ENCODE data around the gene TTLL11. TPM values are rescaled to one million over a fixed set of nuclear protein-coding genes. Genes with fewer than 3 reads are reported as not detected.

TTLL11 gene
- total and polyA plus RNA-seq, 2 of the 8 experiments (the other 6 are each of a cell fraction or from before 2014, with no cell fraction given) = 0.56 to 0.80 TPM

- Histone ChIP-seq H4K8ac (ENCODE audit: extremely low read depth, insufficient read depth, low read length) (no peak overlapping the region), H3K18ac (ENCODE audit: extremely low read depth, low read length) (no peak overlapping the region), H2BK20ac (ENCODE audit: low read length) (no peak overlapping the region), H3K27ac (ENCODE audit: low read depth, low read length) (no peak overlapping the region), H2AK5ac (ENCODE audit: low read depth, low read length) (no peak overlapping the region), H3K4me3 (ENCODE audit: extremely low read depth in 1 of 4, insufficient read depth in 2 of 4, low read depth in 3 of 4, low read length in 4 of 4) (no peak overlapping the region), H2BK15ac (ENCODE audit: low read length) (no peak overlapping the region), H2BK5ac (ENCODE audit: low read depth, low read length) (no peak overlapping the region), H3K79me2 (ENCODE audit: control insufficient read depth in 1 of 2, insufficient read depth in 2 of 2, low read length in 2 of 2) (no peaks in the 10 kb centered on the region), H3K23ac (ENCODE audit: insufficient read length) (no peak overlapping the region), H2BK120ac (replicated peaks; ENCODE audit: low read depth, low read length) (no peak overlapping the region), H3K4ac (replicated peaks; ENCODE audit: insufficient read length, low read depth, low read length) (no peak overlapping the region), H3K9ac (replicated peaks in 1 of 4; ENCODE audit: extremely low read depth in 1 of 4, low read depth in 3 of 4, low read length in 3 of 4) (no peak overlapping the region), H4K91ac (replicated peaks; ENCODE audit: insufficient read length, low read length) (no peak overlapping the region), H3K79me1 (ENCODE audit: low read depth, low read length) (no peaks in the 10 kb centered on the region), H3K56ac (replicated peaks; ENCODE audit: insufficient read length, low read depth, low read length) (no peak overlapping the region), H2AFZ (ENCODE audit: low read length) (no peak overlapping the region), H3K14ac (ENCODE audit: insufficient read length) (no peak overlapping the region), H4K20me1 (replicated peaks in 1 of 2; ENCODE audit: control insufficient read depth in 1 of 2, insufficient read depth in 2 of 2, low read length in 2 of 2) (no peaks in the 10 kb centered on the region), H3K27me3 (replicated peaks in 1 of 4; ENCODE audit: control insufficient read depth in 3 of 4, extremely low read depth in 1 of 4, insufficient read depth in 3 of 4, low read length in 3 of 4) (no peaks in the 10 kb centered on the region), H3K36me3 (ENCODE audit: control insufficient read depth in 2 of 4, insufficient read depth in 4 of 4, low read length in 3 of 4) (no peaks in the 10 kb centered on the region), H2BK12ac (ENCODE audit: low read depth, low read length) (no peak overlapping the region), H3K4me1 (replicated peaks in 1 of 4; ENCODE audit: control insufficient read depth in 3 of 4, insufficient read depth in 4 of 4, low read length in 3 of 4) (no peaks in the 10 kb centered on the region), H3K9me3 (ENCODE audit: insufficient read depth in 2 of 2, low read depth in 1 of 2, low read length in 1 of 2) (no peaks in the 10 kb centered on the region), H4K5ac (ENCODE audit: insufficient read length, low read depth, low read length) (no peak overlapping the region), H3K23me2 (ENCODE audit: low read depth, low read length) (no peaks in the 10 kb centered on the region), H3K4me2 (ENCODE audit: insufficient read depth in 1 of 2, low read depth in 2 of 2, low read length in 2 of 2) (no peak overlapping the region)
- ChIA-PET POLR2A (ENCODE audit: partially characterized antibody) (no interaction called here), CTCF (ENCODE audit: partially characterized antibody) (interaction anchor here (1.8 to 8.1 kb wide), 2 partner anchors 15 to 40 kb away, joined by 6 to 50 read pairs; no protein-coding TSS in a partner anchor)
- no peak for DNase-seq (ENCODE audit: low read depth in 1 of 2, low spot score in 2 of 2)
- FAIRE-seq = no peak
- 79% methylated on average over 9 of the region's 9 CpGs; no CpG with 5 or more reads in 1 of the 2 experiments for WGBS, 2 experiments (ENCODE audit: extremely low coverage in 1 of 2, insufficient coverage in 1 of 2, insufficient read length in 1 of 2, insufficient replicate concordance in 2 of 2, low coverage in 1 of 2, low lambda C conversion rate in 2 of 2, missing lambda C conversion rate in 1 of 2)
- TF ChIP-seq GTF2F1 (IDR thresholded peaks at IDR 0.05; ENCODE audit: borderline replicate concordance, low read depth, low read length) (no peak), JUN (IDR thresholded peaks at IDR 0.05; ENCODE audit: low read depth, low read length) (no peak), USF2 (IDR thresholded peaks at IDR 0.05; ENCODE audit: low read length) (no peak), SIRT6 (IDR thresholded peaks at IDR 0.05; ENCODE audit: low read length) (no peak), CTCF (IDR thresholded peaks at IDR 0.05; ENCODE audit: control extremely low read depth in 1 of 3, insufficient read depth in 1 of 3, low read depth in 1 of 3, low read length in 3 of 3) (no peak), NANOG (IDR thresholded peaks at IDR 0.05; ENCODE audit: insufficient read depth, low read depth, low read length, poor library complexity, severe bottlenecking) (no peak), BCL11A (IDR thresholded peaks at IDR 0.05; ENCODE audit: low read depth in 2 of 2, low read length in 2 of 2) (no peak), SUZ12 (IDR thresholded peaks at IDR 0.05; ENCODE audit: low read length) (no peak)
- TF ChIP-seq, protein P1, sequence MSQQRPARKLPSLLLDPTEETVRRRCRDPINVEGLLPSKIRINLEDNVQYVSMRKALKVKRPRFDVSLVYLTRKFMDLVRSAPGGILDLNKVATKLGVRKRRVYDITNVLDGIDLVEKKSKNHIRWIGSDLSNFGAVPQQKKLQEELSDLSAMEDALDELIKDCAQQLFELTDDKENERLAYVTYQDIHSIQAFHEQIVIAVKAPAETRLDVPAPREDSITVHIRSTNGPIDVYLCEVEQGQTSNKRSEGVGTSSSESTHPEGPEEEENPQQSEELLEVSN (IDR thresholded peaks at IDR 0.05) = no peak
These were observed 9.0 kb downstream of the TTLL11 start for GRCh38 chr9:122084026-122084675.

Data from H1 (cell line).